Left ventricle myocardium superior (tissue), 1 donor: Measurements from ENCODE around the gene MAG. TPM values are rescaled to one million over a fixed set of nuclear protein-coding genes. Genes with fewer than 3 reads are reported as not detected.
"Not testable (repeated sequence)": the region's sequence is repeated elsewhere in the genome, so short reads cannot be mapped to it uniquely, and the experiment has no call there.

ENCODE experiments used
- ATAC-seq: fragments of 200-7000 bp; cut with Tn5 transposase; one replicate; pipeline ENCODE4 v1.9.1; 2020; ENCODE audit warnings: mild to moderate bottlenecking, moderate library complexity
- DNase-seq: peaks from one replicate; pipeline ENCODE4 v3.0.0-alpha.2; 2020
- intact Hi-C: fragments of 100-400 bp; cut with micrococcal nuclease; formaldehyde crosslinking; loops from one replicate; pipeline ENCODE4 v1.11.0; 2022
- total RNA-seq: library from RNA; stranded (reverse); fragmentation: NEBNext Ultra II Directional; extraction: Animal tissue kit (Norgen Biotek cat#: 25700); gene quantifications from one replicate; pipeline ENCODE4 v1.2.1, GENCODE V29; 2021
- donor health status: DM: no; HTN: yes; CAD: no; lungs with severe emphysema.

MAG gene
- total RNA-seq, 1 donor from 2014 or later, result not detected

DNA sequence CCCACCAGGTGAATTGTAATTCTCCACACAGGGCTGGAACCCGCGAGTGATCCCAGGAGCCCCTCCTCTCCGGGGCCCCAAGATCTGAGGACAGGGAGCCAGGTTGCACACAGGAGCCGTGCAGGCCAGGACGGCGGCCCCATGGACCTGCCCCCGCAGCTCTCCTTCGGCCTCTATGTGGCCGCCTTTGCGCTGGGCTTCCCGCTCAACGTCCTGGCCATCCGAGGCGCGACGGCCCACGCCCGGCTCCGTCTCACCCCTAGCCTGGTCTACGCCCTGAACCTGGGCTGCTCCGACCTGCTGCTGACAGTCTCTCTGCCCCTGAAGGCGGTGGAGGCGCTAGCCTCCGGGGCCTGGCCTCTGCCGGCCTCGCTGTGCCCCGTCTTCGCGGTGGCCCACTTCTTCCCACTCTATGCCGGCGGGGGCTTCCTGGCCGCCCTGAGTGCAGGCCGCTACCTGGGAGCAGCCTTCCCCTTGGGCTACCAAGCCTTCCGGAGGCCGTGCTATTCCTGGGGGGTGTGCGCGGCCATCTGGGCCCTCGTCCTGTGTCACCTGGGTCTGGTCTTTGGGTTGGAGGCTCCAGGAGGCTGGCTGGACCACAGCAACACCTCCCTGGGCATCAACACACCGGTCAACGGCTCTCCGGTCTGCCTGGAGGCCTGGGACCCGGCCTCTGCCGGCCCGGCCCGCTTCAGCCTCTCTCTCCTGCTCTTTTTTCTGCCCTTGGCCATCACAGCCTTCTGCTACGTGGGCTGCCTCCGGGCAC lies 59.6 kb downstream of the MAG start:
- DNase-seq (peak; percentile 20), ATAC-seq (no peak)
- intact Hi-C loops, result loop anchor here (2.0 to 10.0 kb wide), 2 partner anchors 117 to 143 kb away; partner anchors contain the start of gene KRTDAP

DNA sequence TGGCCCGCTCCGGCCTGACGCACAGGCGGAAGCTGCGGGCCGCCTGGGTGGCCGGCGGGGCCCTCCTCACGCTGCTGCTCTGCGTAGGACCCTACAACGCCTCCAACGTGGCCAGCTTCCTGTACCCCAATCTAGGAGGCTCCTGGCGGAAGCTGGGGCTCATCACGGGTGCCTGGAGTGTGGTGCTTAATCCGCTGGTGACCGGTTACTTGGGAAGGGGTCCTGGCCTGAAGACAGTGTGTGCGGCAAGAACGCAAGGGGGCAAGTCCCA lies 60.2 kb downstream of the MAG start:
- no peak for DNase-seq
- no peak for ATAC-seq
- intact Hi-C loops, result loop anchor here (2.0 to 10.0 kb wide), 2 partner anchors 117 to 143 kb away; partner anchors contain the start of gene KRTDAP

DNA sequence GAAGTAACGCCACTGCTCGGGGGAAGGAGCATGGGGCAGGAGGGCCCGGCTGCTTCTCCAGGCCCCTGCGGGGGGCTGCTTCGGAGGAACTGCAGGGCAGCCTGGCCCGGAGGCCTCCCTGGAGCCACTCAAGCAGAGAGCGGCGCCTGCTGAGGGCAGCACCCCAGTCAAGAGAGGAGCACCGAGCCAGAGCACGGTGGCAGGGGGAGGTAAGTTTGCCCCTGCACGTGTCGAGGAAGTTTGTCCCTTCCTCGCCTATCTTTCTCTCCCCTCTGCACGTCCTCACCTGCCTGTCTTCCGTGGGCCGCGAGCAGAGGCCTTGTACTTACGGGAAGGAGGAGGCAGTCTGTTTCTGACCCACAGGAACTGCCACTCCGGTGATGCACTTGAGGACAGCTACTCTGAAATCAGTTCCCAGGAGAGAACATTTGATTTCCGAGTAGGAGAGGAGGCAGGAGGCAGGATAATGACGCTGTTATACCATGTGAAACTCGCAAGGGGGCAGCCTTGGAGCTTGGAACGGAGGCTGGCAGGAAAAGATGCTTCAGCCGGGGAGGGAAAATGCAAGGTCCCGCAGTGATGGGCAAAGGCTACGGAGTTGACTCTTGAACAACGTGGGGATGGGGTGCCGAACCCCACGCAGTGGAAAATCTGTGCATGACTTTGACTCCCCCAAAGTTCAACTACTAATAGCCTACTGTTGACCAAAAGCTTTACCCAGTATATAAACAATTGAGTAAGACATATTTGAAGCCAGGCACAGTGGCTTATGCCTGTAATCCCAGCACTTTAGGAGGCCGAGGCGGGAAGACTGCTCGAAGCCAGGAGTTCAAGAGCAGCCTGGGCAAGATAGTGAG lies 60.7 kb downstream of the MAG start:
- DNase-seq, result peak; percentile 63
- intact Hi-C loops, result loop anchor here (2.0 to 10.0 kb wide), 2 partner anchors 116 to 142 kb away; partner anchors contain the start of gene KRTDAP

DNA sequence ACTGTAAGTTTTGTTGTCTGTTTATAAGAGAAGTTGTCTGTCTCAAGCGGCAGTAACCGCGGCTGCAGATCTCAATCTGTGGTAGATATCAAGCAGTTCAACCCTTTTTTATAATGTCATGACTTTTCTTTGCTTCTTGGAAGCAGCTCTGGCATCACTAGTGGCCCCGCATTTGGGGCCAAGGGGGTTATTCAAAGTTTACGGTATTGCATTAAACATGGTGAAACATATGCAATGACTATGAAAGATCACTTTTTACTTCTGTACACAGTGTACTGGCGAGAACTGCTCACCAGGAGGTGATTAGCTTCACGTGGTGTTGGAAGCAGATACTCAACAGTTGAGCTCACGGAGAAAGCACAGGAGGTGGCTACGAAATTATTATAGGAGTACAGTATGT lies 61.7 kb downstream of the MAG start:
- no peak for DNase-seq
- no peak for ATAC-seq

More for the DNA sequence above, 60.7 kb downstream of the MAG start:
- peak; percentile 76 for ATAC-seq

DNA sequence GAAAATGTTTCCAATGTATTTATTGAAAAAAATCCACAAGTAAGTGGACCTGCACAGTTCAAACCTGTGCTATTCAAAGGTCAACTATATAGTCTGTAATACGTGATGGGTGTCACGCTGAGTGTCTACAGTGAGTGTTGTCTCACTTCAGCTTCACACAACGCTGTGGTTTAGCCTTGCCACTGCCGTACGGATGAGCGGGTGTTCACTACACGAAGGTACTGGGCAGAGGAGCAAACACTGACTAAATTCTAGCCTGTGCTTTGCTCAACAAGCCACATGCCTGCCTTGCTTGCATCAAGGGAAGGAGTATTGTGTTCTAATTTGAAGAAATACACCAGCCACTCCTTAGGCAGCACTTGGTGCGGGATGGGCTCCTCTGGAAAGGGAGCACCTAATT lies 62.9 kb downstream of the MAG start:
- DNase-seq (no peak), ATAC-seq (no peak)
- intact Hi-C loops, result loop anchor here (10.0 kb wide), 1 partner anchor 140 kb away; the partner anchor contains the start of gene KRTDAP

More for the DNA sequence above, 61.7 kb downstream of the MAG start:
- intact Hi-C loops, result loop anchor here (2.0 to 10.0 kb wide), 2 partner anchors 115 to 141 kb away; partner anchors contain the start of gene KRTDAP

DNA sequence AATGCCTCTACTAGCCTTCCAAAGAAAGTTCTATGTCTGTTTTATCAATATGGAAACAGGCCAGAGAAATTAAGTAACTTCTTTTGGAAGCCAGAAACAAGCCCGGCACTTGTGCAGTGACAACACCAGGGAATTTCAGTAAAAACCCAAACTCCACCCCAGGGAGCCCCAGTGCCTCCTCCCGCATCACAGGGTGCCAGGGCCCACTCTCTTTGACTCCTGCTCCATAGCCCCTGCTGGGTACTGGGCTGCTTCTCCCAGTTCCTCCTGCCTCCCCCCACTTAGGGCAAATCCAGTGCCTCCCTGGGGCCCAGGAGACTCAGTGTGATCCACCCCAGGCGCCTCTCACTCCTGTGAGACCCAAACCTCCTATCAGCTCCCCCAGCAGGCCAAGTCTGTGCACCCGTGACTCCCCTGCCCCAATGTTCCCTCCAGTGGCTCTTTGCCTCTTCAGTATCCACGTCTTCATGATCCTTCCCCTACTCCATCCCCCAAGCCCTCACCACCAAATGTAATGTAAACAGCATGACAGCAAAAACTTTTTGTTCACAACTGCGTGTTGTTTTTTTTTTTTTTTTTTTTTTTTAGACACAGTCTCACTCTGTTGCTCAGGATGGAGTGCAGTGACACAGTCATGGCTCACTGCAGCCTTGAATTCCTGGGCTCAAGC lies 64.0 kb downstream of the MAG start:
- ATAC-seq (peak; percentile 56), DNase-seq (no peak)
- intact Hi-C loops, result loop anchor here (10.0 kb wide), 1 partner anchor 139 kb away; the partner anchor contains the start of gene KRTDAP

DNA sequence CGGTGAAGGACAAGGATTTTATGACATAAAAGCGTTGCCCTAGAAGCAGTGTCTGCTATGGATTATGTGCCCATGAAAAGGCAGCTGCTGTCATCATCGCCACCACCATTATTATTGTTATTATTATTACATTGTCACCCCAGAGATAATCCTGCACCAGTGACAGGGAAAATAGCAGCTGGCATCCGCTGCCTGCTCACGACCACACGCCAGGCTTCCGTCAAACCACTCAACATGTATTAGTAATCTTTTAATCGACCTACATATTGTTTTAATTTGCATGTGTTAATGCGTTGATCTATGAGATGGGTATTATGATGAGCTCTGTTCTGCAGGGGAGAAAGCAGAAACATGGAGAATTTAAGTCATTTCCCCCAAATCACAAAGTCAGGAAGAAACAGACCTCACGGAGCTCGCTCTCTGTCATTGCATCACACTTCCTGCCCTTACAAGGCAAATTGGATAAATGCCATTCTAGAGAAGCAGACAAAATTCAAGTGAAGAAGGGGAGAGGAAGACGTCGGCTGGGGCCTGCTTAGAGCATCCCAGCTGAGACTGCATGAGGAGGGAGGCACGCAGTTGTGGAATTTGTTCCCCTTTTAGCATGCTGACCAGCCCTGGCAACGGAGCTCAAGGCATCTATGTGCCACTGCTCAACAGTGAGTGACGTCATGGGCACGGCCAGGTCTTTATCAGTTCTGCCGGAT lies 66.1 kb downstream of the MAG start, which contains the start of gene FFAR3:
TSS of gene FFAR3 (plus strand) at position 594 of the 707 bp plus-strand sequence. CDS start 431 bp downstream, outside the sequence.
- DNase-seq (peak; percentile 50), ATAC-seq (peak; percentile 67)
- intact Hi-C loops, result loop anchor here (10.0 kb wide), 1 partner anchor 137 kb away; the partner anchor contains the start of gene KRTDAP

DNA sequence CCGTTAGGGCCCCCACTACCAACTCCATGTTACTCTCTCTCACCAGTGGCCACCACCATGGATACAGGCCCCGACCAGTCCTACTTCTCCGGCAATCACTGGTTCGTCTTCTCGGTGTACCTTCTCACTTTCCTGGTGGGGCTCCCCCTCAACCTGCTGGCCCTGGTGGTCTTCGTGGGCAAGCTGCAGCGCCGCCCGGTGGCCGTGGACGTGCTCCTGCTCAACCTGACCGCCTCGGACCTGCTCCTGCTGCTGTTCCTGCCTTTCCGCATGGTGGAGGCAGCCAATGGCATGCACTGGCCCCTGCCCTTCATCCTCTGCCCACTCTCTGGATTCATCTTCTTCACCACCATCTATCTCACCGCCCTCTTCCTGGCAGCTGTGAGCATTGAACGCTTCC lies 66.9 kb downstream of the MAG start:
- not testable (repeated sequence) for ATAC-seq

DNA sequence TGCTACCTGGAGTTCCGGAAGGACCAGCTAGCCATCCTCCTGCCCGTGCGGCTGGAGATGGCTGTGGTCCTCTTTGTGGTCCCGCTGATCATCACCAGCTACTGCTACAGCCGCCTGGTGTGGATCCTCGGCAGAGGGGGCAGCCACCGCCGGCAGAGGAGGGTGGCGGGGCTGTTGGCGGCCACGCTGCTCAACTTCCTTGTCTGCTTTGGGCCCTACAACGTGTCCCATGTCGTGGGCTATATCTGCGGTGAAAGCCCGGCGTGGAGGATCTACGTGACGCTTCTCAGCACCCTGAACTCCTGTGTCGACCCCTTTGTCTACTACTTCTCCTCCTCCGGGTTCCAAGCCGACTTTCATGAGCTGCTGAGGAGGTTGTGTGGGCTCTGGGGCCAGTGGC lies 67.4 kb downstream of the MAG start:
- ATAC-seq, DNase-seq: not testable (repeated sequence)
- intact Hi-C loops, result loop anchor here (10.0 kb wide), 1 partner anchor 135 kb away; the partner anchor contains the start of gene KRTDAP

More for the DNA sequence above, 66.9 kb downstream of the MAG start:
- intact Hi-C loops, result loop anchor here (10.0 kb wide), 1 partner anchor 136 kb away; the partner anchor contains the start of gene KRTDAP
- DNase-seq, result not testable (repeated sequence)

DNA sequence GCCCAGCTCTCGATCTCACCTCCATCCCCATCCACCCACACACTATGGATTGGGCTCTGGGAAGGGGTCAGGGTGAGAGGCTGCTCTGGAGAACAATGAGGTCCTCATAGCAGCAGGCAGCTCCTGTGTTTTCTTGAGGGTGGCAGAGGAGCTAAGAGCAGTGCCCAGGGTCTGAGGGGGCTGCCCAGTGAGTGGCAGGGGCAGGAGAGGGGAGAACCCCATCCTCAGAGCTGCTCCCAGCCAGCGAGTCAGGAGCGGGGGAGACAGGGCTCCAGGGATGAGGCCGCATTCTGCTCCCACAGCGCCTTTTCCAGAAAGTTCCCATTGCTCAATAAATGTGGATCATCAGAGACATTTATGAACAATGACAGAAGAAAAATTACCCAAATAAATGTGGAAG lies 68.1 kb downstream of the MAG start:
- DNase-seq, ATAC-seq, intact Hi-C loops: not testable (repeated sequence)

DNA sequence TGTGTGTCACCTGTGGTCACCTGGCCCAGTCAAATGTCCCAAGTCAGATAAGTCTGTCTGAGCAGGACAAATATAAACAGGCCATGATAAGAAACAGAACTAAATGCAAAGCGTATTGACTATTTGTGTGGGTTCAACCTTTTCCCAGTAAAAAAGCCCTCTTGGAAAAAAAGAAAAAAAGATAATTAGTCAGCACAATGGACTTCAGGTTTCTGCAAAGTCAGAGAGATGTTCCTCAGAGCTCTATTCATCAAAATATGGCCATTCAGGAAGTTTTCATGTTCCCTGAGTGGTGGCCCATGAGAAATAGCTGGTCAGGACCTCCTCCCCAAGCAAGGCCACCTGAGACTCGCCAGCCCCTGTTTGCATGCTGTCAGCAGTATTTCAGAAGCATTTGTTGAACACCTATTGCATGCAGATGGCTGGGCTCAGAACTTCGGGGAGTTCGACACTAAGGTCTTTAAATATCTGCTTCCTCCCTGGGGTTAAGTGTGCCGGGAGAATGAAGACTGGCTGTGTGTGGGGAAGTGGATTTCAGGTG lies 69.0 kb downstream of the MAG start:
- intact Hi-C loops, result no loop called here
- ATAC-seq (no peak), DNase-seq (no peak)

DNA sequence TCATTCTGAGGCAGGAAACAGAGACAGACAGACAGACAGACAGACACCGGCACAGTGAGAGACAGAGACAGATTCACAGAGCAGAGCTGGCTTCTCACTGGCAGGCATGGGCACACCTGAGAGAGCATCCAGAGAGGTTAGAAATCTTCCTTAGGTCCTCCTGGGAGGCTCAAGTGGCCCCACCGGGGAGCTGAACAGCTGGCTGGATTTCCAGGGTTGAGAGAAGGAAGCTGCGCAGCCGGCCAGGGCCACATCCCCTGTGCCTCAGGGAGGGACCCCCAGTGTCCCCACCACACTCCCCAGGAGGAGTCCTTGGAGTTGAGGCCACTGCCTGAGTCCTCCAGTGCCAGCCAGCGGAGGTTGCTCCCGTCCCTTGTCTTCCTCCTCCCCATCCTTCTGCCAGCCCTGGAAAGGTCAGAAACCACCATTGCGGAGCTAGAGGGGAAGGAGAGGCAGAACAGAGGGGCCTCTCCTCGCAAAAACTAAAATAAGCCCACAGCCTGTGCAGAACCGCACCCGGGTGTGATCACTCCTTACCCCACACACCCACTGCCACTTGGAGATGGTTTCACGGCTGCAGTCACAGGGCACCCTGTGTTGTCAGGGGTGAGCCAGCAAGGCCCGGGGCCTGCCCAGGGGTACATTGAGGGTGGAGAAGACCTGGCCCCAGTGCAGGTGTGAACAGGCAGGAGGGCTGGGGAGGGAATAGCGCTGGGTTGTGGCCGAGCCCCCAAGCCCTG lies 70.5 kb downstream of the MAG start:
- intact Hi-C loops, result no loop called here
- no peak for DNase-seq
- ATAC-seq, result no peak

DNA sequence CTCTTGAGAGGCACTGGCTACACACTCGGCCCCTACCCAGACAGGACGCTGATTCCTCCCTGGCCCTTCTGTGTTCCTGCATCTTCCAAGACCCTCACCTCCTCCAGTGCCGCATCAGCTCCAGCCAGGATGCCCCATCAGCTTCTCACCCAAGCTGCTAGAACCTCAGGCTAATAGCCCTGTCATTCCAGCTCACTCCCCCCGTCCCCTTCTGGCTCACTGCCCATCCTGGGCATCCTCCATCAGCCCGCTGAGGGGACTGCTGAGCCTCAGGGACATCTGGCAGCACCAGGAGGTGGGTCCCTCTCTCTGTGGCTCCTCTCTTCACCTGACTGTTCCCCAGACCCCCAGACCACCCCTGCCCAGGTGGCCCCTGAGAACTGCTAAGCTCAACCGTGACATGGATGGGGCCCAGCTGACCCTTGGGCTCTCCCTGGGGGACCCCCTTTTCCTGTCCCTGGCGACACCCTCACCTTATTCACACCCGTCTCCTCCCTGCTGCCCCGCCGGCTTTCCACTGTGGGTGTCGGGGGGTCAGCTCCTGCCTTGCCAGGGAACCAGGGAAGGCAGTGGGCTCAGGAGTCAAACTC lies 71.1 kb downstream of the MAG start:
- intact Hi-C loops, result no loop called here
- DNase-seq (no peak), ATAC-seq (no peak)
